Erythroblast (primary cell): Measurements from ENCODE around the gene ZNF302.

ENCODE experiments used
- GATA1 ChIP-seq: IDR thresholded peaks from 2 replicates; pipeline ENCODE4 v1.6.1; 2011; ENCODE audit warnings: low read depth, mild to moderate bottlenecking, control low read depth, low read length, moderate library complexity
- POLR2A ChIP-seq: IDR thresholded peaks from 2 replicates; pipeline ENCODE4 v1.6.1; 2011; ENCODE audit warnings: mild to moderate bottlenecking, low read length

DNA sequence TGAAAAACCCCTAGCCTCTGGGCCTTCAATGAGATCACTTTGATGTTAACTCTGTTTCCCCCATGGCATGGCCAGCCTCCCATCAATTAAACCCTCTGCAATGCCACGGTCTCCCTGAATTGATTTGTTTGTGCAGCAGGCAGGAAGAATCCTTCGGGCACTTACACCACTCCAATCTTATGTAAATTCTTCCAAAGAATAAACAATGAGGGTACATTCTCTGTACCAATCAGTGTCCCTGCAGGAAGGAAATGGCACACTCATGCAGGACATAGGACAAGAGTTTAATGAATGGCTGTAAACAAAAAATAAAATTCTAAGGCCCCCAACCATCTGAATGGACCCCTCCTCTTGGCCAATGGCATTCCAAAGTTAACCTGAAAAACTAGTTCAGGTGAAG is 22.7 kb upstream of the ZNF302 start:
- TF ChIP-seq POLR2A (no peak), GATA1 (no peak)
